Adrenal gland (tissue), 5 donors: Measurements from ENCODE around the gene DOCK10.

ENCODE experiments used
- POLR2A ChIP-seq, 2 donors: fragments of 450-650 bp; IDR thresholded peaks; one replicate each; pipeline ENCODE4 v1.6.1; 2017; ENCODE audit warnings: antibody characterized with exemption in 2 of 2, mild to moderate bottlenecking in 2 of 2, moderate library complexity in 1 of 2
- TF ChIP-seq, protein P1 (sequence below), 6 experiments: fragments of 450-650 bp in 4 of 6; fragments of 200-600 bp in 2 of 6; sonication (generic) in 1 of 6; IDR thresholded peaks; 1 replicate in 5 of 6; 2 replicates in 1 of 6; pipeline versions ENCODE4 v1.5.1 to v1.8.0; 2016 to 2021; ENCODE audit warnings: antibody characterized with exemption in 6 of 6, mild to moderate bottlenecking in 2 of 6, moderate library complexity in 1 of 6
- donor health status: DM: no; HTN: no; CAD: no.

DNA sequence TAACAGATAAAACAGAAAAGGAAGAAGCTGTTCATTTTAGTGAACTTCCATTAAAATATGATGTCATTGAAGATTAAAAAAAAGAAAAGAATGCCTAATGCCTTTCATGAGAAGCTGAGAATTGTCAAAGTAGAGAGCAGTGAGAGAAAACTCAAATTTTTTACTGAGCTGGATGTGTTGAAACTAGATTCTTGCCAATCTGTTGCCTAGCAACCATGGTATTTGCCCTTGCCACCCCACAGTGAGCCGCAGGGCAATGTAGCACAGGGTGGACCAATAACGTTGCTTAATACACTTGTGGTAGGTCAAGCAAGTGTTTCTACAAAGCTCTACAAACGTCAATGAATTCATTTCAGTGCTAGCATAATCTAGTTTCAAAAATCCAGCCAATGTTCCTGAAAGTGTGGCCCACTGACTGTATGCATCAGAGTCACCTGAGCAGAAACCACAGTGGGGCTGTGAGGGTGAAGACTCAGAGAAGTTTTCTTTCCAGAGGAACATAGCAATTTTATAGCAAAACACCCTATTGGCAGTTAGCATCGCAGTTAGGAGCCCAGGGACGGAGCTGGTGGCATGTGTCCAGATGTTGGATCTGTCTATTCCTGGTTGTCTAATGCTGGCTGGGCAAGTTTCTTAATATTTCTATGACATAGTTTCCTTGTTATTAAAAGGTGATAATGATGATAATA lies 132.2 kb downstream of the DOCK10 start:
- TF ChIP-seq, protein P1, sequence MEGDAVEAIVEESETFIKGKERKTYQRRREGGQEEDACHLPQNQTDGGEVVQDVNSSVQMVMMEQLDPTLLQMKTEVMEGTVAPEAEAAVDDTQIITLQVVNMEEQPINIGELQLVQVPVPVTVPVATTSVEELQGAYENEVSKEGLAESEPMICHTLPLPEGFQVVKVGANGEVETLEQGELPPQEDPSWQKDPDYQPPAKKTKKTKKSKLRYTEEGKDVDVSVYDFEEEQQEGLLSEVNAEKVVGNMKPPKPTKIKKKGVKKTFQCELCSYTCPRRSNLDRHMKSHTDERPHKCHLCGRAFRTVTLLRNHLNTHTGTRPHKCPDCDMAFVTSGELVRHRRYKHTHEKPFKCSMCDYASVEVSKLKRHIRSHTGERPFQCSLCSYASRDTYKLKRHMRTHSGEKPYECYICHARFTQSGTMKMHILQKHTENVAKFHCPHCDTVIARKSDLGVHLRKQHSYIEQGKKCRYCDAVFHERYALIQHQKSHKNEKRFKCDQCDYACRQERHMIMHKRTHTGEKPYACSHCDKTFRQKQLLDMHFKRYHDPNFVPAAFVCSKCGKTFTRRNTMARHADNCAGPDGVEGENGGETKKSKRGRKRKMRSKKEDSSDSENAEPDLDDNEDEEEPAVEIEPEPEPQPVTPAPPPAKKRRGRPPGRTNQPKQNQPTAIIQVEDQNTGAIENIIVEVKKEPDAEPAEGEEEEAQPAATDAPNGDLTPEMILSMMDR (IDR thresholded peaks at IDR 0.05), result no peak
- no peak for TF ChIP-seq POLR2A (IDR thresholded peaks at IDR 0.05)
